ENCODE results near the gene KRT36.

DNA sequence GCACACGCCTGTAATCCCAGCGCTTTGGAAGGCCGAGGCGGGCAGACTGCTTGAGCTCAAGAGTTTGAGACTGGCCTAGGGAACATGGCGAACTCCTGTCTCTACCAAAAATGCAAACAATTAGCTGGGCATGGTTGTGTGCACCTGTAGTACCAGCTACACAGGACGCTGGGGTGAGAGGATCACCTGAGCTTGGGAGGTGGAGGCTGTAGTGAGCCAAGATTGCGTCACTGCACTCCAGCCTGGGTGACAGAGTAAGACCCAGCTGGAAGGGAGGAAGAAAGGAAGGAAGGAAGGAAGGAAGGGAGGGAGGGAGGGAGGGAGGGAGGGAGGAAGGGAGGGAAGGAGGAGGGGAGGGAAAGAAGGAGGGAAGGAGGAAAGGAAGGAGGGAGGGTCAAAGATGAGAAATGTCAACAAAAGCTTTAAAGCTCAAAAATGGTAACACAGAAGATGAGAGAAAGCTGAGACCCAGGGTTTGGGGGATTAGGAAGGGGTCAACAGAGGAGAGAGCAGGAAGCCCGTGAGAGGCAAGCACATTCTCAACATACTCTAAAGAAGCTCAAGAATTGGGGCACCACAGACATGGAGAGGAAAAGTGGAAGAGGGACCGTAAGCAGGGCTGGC, 43.3 kb upstream of the KRT36 start:
- TF ChIP-seq POLR2A (IDR thresholded peaks at IDR 0.05; ENCODE audit: low read depth, low read length) (no peak), ZNF274 (IDR thresholded peaks at IDR 0.05; ENCODE audit: insufficient read depth, insufficient read length) (no peak), HCFC1 (IDR thresholded peaks at IDR 0.05; ENCODE audit: low read length) (no peak), SPI1 (IDR thresholded peaks at IDR 0.05; ENCODE audit: borderline replicate concordance, insufficient read depth, low read depth, low read length) (no peak), REST (IDR thresholded peaks at IDR 0.05; ENCODE audit: low read depth, low read length) (no peak), CEBPB (IDR thresholded peaks at IDR 0.05; ENCODE audit: borderline replicate concordance in 1 of 2, low read depth in 2 of 2, low read length in 2 of 2) (no peak), EZH2 (IDR thresholded peaks at IDR 0.05; ENCODE audit: borderline replicate concordance, control insufficient read depth, low read depth, low read length) (no peak), ZSCAN29 (IDR thresholded peaks at IDR 0.05) (no peak)
- TF ChIP-seq, protein P1, sequence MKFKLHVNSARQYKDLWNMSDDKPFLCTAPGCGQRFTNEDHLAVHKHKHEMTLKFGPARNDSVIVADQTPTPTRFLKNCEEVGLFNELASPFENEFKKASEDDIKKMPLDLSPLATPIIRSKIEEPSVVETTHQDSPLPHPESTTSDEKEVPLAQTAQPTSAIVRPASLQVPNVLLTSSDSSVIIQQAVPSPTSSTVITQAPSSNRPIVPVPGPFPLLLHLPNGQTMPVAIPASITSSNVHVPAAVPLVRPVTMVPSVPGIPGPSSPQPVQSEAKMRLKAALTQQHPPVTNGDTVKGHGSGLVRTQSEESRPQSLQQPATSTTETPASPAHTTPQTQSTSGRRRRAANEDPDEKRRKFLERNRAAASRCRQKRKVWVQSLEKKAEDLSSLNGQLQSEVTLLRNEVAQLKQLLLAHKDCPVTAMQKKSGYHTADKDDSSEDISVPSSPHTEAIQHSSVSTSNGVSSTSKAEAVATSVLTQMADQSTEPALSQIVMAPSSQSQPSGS (IDR thresholded peaks at IDR 0.05; ENCODE audit: low read length), result no peak
- TF ChIP-seq, protein P2, sequence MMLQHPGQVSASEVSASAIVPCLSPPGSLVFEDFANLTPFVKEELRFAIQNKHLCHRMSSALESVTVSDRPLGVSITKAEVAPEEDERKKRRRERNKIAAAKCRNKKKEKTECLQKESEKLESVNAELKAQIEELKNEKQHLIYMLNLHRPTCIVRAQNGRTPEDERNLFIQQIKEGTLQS (IDR thresholded peaks at IDR 0.05; ENCODE audit: borderline replicate concordance, extremely low read depth, low read depth, low read length), result no peak
- TF ChIP-seq, protein P3, sequence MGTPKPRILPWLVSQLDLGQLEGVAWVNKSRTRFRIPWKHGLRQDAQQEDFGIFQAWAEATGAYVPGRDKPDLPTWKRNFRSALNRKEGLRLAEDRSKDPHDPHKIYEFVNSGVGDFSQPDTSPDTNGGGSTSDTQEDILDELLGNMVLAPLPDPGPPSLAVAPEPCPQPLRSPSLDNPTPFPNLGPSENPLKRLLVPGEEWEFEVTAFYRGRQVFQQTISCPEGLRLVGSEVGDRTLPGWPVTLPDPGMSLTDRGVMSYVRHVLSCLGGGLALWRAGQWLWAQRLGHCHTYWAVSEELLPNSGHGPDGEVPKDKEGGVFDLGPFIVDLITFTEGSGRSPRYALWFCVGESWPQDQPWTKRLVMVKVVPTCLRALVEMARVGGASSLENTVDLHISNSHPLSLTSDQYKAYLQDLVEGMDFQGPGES (IDR thresholded peaks at IDR 0.05), result no peak
